Caco-2 (cell line): ENCODE measurements around the gene DGKB. TPM values are rescaled to one million over a fixed set of nuclear protein-coding genes. Genes with fewer than 3 reads are reported as not detected.
A peak's percentile ranks its signal among the peaks of the same experiment; 100 is the strongest.

Source experiments
- BruUV-seq: library from RNA; stranded (reverse); fragments of 400-500 nt; replicated peaks from 2 replicates; lab custom pipeline; 2021; lab: Mats Ljungman, UMichigan
- CTCF ChIA-PET: fragments of 300-600 bp; sonication (Branson Sonifier 250); formaldehyde crosslinking; loops from one replicate; lab custom pipeline; 2022; ENCODE audit warnings: antibody characterized with exemption; lab: Charles Lee
- POLR2A ChIA-PET: fragments of 300-600 bp; sonication (Branson Sonifier 250); formaldehyde crosslinking; loops from one replicate; lab custom pipeline; 2022; ENCODE audit warnings: antibody characterized with exemption; lab: Charles Lee
- DNase-seq, 2 experiments: peaks; one replicate each; pipeline versions ENCODE4 v3.0.0 to v3.0.0-alpha.2; 2020 to 2022
- H3K27me3 ChIP-seq: replicated peaks from 2 replicates; pipeline ENCODE4 v1.6.0; 2011; ENCODE audit warnings: low read length; ENCODE audit not compliant: control insufficient read depth, insufficient read depth
- H3K36me3 ChIP-seq: 2 replicates; pipeline ENCODE4 v1.5.1; 2011; ENCODE audit warnings: low read length; ENCODE audit not compliant: control insufficient read depth, insufficient read depth
- H3K4me1 ChIP-seq: fragments of 250-450 bp; sonication (Bioruptor Pico); 2 replicates; pipeline ENCODE4 v1.5.1; 2020; ENCODE audit warnings: mild to moderate bottlenecking
- H3K4me3 ChIP-seq: 2 replicates; pipeline ENCODE4 v1.5.1; 2011; ENCODE audit warnings: low read depth, mild to moderate bottlenecking, control low read depth, low read length
- H3K9me3 ChIP-seq: fragments of 250-450 bp; sonication (Bioruptor Pico); 2 replicates; pipeline ENCODE4 v1.5.1; 2020; ENCODE audit warnings: mild to moderate bottlenecking, moderate library complexity
- H3K27ac Mint-ChIP-seq: one replicate; pipeline ENCODE4 v1.8.0; 2022; ENCODE audit warnings: mixed read lengths; ENCODE audit not compliant: unreplicated experiment
- H3K27me3 Mint-ChIP-seq: one replicate; pipeline ENCODE4 v1.8.0; 2022; ENCODE audit warnings: mixed read lengths; ENCODE audit not compliant: insufficient read depth, unreplicated experiment
- H3K36me3 Mint-ChIP-seq: one replicate; pipeline ENCODE4 v1.8.0; 2022; ENCODE audit warnings: mild to moderate bottlenecking, mixed read lengths; ENCODE audit not compliant: insufficient read depth, unreplicated experiment
- H3K4me1 Mint-ChIP-seq: one replicate; pipeline ENCODE4 v1.8.0; 2022; ENCODE audit warnings: low read depth, mixed read lengths; ENCODE audit not compliant: unreplicated experiment
- H3K4me3 Mint-ChIP-seq: one replicate; pipeline ENCODE4 v1.8.0; 2022; ENCODE audit warnings: mild to moderate bottlenecking, moderate library complexity, mixed read lengths; ENCODE audit not compliant: unreplicated experiment
- H3K9me3 Mint-ChIP-seq: one replicate; pipeline ENCODE4 v1.8.0; 2022; ENCODE audit warnings: mixed read lengths; ENCODE audit not compliant: unreplicated experiment
- intact Hi-C: fragments of 100-400 bp; cut with micrococcal nuclease; formaldehyde crosslinking; loops from one replicate; pipeline ENCODE4 v1.10.0; 2022; ENCODE audit not compliant: unreplicated experiment
- total RNA-seq: library from RNA; stranded (reverse); gene quantifications from 2 replicates; pipeline ENCODE4 v1.2.3, GENCODE V29; 2022
- TF ChIP-seq, protein P1 (sequence below), 2 experiments: fragments of 200-600 bp in 1 of 2; IDR thresholded peaks; 1 replicate in 1 of 2; 2 replicates in 1 of 2; pipeline versions ENCODE4 v1.5.1 to v1.8.0; 2011 to 2022; ENCODE audit warnings: antibody characterized with exemption in 1 of 2, control low read depth in 1 of 2, inconsistent platforms in 1 of 2, low read depth in 1 of 2, low read length in 1 of 2, mild to moderate bottlenecking in 1 of 2, moderate library complexity in 1 of 2; ENCODE audit not compliant: insufficient read depth in 1 of 2, severe bottlenecking in 1 of 2, unreplicated experiment in 1 of 2

Gene DGKB
- total RNA-seq, 1 experiment from 2014 or later, result 0.39 TPM

DNA sequence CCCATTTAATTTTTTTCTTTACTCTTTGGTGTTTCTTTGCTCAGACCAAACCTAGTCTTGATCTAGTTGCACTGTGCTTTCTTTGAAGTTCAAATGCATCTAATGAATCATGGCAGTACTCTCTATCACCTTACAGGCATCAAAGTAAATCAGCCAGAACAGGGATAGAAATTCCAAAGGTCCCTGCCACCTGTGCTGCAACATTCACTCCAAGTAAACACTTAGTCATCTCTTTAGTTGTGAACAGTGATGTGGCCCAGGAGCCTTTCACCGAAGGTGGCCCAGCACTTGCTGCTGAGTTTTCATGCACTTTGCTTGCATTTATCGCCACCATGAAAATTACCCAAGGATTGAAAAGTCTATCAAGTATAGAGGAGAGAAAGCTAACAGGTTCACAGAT is 599.0 kb downstream of the DGKB start:
- TF ChIP-seq, protein P1, sequence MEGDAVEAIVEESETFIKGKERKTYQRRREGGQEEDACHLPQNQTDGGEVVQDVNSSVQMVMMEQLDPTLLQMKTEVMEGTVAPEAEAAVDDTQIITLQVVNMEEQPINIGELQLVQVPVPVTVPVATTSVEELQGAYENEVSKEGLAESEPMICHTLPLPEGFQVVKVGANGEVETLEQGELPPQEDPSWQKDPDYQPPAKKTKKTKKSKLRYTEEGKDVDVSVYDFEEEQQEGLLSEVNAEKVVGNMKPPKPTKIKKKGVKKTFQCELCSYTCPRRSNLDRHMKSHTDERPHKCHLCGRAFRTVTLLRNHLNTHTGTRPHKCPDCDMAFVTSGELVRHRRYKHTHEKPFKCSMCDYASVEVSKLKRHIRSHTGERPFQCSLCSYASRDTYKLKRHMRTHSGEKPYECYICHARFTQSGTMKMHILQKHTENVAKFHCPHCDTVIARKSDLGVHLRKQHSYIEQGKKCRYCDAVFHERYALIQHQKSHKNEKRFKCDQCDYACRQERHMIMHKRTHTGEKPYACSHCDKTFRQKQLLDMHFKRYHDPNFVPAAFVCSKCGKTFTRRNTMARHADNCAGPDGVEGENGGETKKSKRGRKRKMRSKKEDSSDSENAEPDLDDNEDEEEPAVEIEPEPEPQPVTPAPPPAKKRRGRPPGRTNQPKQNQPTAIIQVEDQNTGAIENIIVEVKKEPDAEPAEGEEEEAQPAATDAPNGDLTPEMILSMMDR (IDR thresholded peaks at IDR 0.05; ENCODE audit: insufficient read depth in 1 of 2, low read depth in 1 of 2, low read length in 1 of 2, severe bottlenecking in 1 of 2, unreplicated experiment in 1 of 2), result no peak
- H3K9me3 Mint-ChIP-seq, result no peaks in the 10 kb centered on the region

DNA sequence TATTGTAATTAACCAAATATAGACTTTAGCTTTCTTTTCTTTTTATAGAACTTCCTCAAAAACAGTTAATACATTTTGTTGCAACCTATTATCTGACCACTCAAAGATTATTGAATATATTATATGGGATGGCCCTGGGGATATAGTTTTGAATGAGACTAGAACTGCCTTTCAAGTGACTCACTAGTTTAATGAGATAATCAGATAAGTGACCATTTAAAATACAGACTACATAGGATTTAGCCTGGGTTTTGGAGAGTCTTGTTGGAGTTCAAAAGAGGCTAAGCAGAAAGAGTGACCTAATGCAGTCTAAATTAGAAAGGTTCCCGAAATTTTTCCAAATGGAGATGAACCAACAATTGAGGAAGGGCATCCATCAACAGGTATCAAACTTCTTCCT is 607.9 kb downstream of the DGKB start:
- no peaks in the 10 kb centered on the region for H3K4me1 Mint-ChIP-seq
- ChIA-PET POLR2A (no interaction called here), CTCF (no interaction called here)
- no peak overlapping the region for H3K4me3 Mint-ChIP-seq
- TF ChIP-seq, protein P1 (IDR thresholded peaks at IDR 0.05; ENCODE audit: insufficient read depth in 1 of 2, low read depth in 1 of 2, low read length in 1 of 2, severe bottlenecking in 1 of 2, unreplicated experiment in 1 of 2), result no peak
- H3K36me3 ChIP-seq, result no peaks in the 10 kb centered on the region
- no peaks in the 10 kb centered on the region for H3K9me3 ChIP-seq
- DNase-seq, result no peak
- H3K27me3 ChIP-seq, result no peaks in the 10 kb centered on the region
- H3K4me1 ChIP-seq, result no peaks in the 10 kb centered on the region
- intact Hi-C loops, result no loop called here
- H3K27me3 Mint-ChIP-seq, result no peaks in the 10 kb centered on the region
- H3K9me3 Mint-ChIP-seq, result no peaks in the 10 kb centered on the region
- no peak overlapping the region for H3K27ac Mint-ChIP-seq
- BruUV-seq, result no TSS peak
- no peak overlapping the region for H3K4me3 ChIP-seq
- no peaks in the 10 kb centered on the region for H3K36me3 Mint-ChIP-seq

More for the DNA sequence above, 599.0 kb downstream of the DGKB start:
- Histone ChIP-seq H3K4me3 (no peak overlapping the region), H3K9me3 (no peaks in the 10 kb centered on the region), H3K4me1 (no peaks in the 10 kb centered on the region), H3K36me3 (no peaks in the 10 kb centered on the region), H3K27me3 (no peaks in the 10 kb centered on the region)
- Mint-ChIP-seq H3K27me3 (peaks cover 6% of the 10 kb centered on the region), H3K4me3 (no peak overlapping the region), H3K36me3 (no peaks in the 10 kb centered on the region), H3K4me1 (no peaks in the 10 kb centered on the region), H3K27ac (no peak overlapping the region)
- ChIA-PET POLR2A (no interaction called here), CTCF (no interaction called here)
- intact Hi-C loops, result no loop called here
- BruUV-seq, result no TSS peak
- DNase-seq, result peak in 1 of 2 experiments; percentile 5

DNA sequence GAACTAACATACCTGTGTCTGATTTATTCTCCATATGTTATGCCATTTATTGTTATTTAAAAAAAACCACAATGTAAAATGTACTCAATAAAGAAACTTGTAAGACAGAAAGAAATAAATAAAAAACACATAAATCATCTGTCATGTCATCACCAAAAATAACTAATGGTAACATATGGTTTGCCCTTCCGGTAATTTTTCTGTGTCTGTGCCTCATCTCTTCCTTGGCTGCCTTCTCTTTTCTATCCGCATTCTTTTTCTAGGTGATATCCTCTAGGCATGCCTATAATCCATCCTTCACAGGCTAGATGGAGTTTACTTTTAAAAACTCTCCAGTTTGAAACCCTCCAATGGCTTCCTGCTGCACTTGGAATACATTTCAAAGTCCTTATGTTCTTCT is 609.1 kb downstream of the DGKB start:
- no peaks in the 10 kb centered on the region for H3K4me1 ChIP-seq
- no peaks in the 10 kb centered on the region for H3K27me3 ChIP-seq
- POLR2A ChIA-PET, result no interaction called here
- no peak overlapping the region for H3K4me3 ChIP-seq
- no TSS peak for BruUV-seq
- Mint-ChIP-seq H3K4me3 (no peak overlapping the region), H3K9me3 (no peaks in the 10 kb centered on the region), H3K4me1 (no peaks in the 10 kb centered on the region), H3K36me3 (no peaks in the 10 kb centered on the region), H3K27me3 (no peaks in the 10 kb centered on the region), H3K27ac (no peak overlapping the region)
- no peaks in the 10 kb centered on the region for H3K9me3 ChIP-seq
- no peak for DNase-seq
- intact Hi-C loops, result no loop called here
- H3K36me3 ChIP-seq, result no peaks in the 10 kb centered on the region
- TF ChIP-seq, protein P1 (IDR thresholded peaks at IDR 0.05; ENCODE audit: insufficient read depth in 1 of 2, low read depth in 1 of 2, low read length in 1 of 2, severe bottlenecking in 1 of 2, unreplicated experiment in 1 of 2), result no peak
- CTCF ChIA-PET, result no interaction called here
